VCaP (cell line): ENCODE data around the gene FARS2.

ENCODE experiments used
- H3K27ac ChIP-seq: fragments of 450-650 bp; 2 replicates; pipeline ENCODE4 v1.5.1; 2017
- CTCF ChIP-seq: fragments of 450-650 bp; conservative IDR thresholded peaks from 2 replicates; pipeline ENCODE4 v1.5.1; 2017; ENCODE audit warnings: mild to moderate bottlenecking, moderate library complexity

The FARS2 gene

GRCh38 chr6:5582762-5583161, 321.4 kb downstream of the FARS2 start:
- TF ChIP-seq CTCF = no peak
- no peak overlapping the region for H3K27ac ChIP-seq

GRCh38 chr6:5583528-5583927, 322.2 kb downstream of the FARS2 start:
- TF ChIP-seq CTCF = no peak

DNA sequence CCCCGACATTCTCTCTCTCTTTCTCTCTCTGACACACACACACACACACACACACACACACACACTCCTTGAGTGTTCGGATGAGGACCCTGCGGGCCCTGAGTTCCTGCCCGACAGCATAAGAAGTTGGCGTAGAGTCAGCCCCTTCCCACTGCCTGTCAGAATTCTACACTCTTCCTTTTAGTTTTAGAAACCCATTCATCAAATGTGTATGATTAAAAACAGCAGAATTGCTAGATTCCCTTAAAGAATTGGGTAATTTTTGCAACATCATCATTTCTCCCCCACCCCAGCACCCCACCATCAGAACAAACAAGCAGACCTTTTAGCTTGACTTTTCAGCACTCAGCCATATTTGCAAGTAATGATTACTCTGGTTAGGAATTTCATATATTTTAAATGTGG, 322.8 kb downstream of the FARS2 start:
- no peak for TF ChIP-seq CTCF
- no peak overlapping the region for H3K27ac ChIP-seq

More at GRCh38 chr6:5583528-5583927, 322.2 kb downstream of the FARS2 start:
- H3K27ac ChIP-seq = no peak overlapping the region

GRCh38 chr6:5587648-5588047, 326.3 kb downstream of the FARS2 start:
- no peak for TF ChIP-seq CTCF
- H3K27ac ChIP-seq = no peak overlapping the region

GRCh38 chr6:5589422-5590141, 328.3 kb downstream of the FARS2 start:
- no peak overlapping the region for H3K27ac ChIP-seq
- no peak for TF ChIP-seq CTCF

GRCh38 chr6:5590187-5590586, 328.9 kb downstream of the FARS2 start:
- no peak for TF ChIP-seq CTCF
- no peak overlapping the region for H3K27ac ChIP-seq

DNA sequence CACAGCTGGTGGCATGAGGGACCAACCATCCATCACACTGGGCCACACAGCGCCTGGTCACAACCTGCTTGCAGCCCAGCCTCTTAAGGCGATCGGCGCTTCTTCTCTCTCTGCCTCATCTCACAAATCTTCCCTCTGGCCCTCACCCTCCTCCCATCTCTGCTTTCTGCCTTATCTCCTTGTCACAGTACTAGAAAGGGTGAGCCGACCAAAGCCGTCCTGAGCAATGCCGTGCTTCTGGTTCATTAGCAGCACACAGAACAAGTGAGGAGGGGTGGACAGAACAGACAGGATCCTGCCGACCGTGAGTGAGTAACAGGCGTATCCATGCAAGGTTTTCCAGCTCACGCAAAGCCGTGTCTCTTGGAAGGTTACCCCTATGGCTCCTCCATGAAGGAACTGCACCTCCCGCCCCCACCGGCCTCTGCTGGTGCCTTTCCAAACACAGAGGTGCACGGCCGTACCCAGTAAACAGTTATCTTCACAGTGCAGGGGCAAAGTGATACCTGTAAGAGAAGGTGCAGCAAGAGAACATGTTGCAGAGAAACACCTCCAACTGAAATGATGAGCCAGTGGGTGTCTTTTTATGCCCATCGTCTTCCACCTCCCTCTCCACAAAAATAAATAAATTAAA, 331.7 kb downstream of the FARS2 start:
- H3K27ac ChIP-seq = no peak overlapping the region
- TF ChIP-seq CTCF = no peak
